IPS-18c (cell line): ENCODE data around the gene TBCD.
"Not testable (repeated sequence)": the region's sequence is repeated elsewhere in the genome, so short reads cannot be mapped to it uniquely, and the experiment has no call there.

Source experiments
- H3K4me3 ChIP-seq: 2 replicates; pipeline ENCODE4 v1.7.0; 2013; ENCODE audit warnings: low read depth, mild to moderate bottlenecking, low read length, moderate library complexity; ENCODE audit not compliant: insufficient read depth
- H3K9me3 ChIP-seq: one replicate; pipeline ENCODE4 v1.6.1; 2013; ENCODE audit warnings: mild to moderate bottlenecking, low read length, moderate library complexity; ENCODE audit not compliant: control insufficient read depth, insufficient read depth

TBCD gene

DNA sequence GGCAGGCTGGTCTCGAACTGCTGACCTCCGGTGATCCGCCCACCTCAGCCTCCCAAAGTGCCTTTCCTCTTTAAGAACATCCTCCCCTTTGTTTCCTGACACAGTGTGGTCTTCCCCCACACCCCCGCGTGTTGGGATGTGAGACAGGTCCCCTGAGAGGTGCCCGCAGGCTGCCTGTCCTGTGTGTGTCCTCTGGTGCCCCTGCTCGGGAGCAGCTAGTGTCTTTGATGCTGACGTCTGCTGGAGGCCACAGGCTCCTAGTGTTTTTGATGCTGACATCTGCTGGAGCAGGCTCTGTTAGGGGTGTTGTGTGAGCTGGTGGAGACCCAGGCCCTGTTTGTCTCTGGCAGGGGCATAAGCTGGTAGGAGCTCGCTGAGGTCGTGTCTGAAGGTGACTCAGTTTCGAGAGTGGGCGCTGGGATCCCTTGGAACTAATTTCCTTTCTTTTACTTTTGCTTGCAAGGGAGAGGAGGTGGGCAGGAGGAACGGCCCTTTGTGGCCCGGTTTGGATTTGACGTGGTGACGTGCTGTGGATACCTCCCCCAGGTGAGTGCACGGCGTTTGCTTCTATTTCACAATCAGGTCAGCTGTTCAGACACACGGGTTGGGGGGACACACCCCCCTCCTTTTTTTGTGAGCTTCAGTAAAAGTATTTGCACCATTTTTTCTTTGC lies 29.4 kb upstream of the TBCD start:
- H3K9me3 ChIP-seq, result no peaks in the 10 kb centered on the region
- H3K4me3 ChIP-seq, result no peak overlapping the region

DNA sequence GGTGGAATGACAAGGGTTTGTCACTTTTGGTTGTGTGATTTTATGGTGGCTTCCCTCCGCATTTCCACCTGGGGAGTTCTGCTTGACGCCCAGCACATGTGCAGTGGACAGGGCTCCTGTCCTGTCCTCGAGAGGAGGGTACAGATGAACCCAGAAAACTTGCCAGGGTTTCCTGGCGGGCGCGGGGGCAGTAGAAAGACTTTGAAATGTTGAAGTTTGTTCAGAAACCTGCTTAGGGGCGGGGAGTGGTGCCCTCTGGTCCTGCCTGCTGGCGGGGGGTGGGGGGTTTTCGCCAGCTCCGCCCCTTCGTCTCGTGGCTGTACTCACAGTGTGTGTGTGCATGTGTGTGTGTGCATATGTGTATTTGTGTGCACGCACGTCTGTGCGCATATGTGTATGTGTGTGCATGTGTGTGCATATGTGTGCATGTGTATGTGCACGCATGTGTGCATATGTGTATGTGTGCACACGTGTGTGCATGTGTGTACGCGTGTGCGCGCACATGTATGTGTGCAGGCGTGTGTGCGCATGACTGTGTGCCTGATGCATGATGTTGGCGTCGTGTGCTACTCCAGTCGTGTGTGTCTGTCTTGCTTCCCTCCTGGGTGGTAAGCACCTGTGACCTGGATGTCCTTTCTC lies 28.6 kb upstream of the TBCD start:
- Histone ChIP-seq H3K9me3 (peaks cover 2% of the 10 kb centered on the region), H3K4me3 (no peak overlapping the region)

DNA sequence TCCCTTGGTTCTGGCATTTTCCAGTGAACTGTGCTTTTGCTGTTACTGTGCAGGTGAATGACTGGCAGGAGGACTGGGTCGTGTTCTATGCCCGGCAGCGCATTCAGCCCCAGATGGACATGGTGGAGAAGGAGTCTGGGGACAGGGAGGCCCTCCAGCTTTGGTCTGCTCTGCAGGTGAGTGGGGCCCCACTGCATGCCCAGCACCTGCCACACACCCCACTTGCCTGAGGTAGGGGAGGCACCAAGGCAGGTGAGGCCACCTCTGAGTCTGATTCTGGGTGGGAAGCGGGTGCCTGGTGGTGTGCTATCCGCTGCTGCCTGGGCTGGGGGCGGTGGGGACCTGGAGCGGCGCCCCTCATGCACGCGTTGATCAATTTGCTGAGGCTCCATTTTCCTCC lies 25.4 kb upstream of the TBCD start:
- Histone ChIP-seq H3K4me3 (no peak overlapping the region), H3K9me3 (peaks cover 2% of the 10 kb centered on the region)

DNA sequence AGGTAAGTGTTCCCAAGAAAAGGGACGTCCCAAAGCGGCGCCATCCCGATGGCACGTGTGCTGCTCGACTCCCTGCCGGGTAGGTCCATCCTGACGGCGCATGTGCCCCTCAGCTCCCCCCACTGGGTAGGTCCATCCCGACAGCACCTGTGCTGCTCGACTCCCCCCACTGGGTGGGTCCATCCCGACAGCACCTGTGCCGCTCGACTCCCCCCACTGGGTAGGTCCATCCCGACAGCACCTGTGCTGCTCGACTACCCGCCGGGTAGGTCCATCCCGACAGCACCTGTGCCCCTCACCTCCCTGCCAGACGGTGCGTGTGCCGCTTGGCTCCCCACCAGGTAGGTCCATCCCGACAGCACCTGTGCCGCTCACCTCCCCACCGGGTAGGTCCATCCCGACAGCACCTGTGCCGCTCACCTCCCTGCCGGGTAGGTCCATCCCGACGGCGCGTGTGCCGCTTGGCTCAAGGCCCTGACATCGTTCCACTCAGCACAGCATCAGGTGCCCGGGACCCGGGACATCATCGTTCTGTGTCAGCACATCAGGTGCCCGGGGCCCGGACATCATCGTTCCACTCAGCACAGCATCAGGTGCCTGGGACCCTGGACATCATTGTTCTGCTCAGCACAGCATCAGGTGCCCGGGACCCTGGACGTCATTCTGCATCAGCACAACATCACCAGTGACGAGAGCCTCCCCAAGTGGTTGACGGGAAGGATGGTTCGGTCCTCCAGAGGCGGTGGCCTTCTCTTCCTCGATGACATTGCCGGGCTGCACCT lies 22.2 kb upstream of the TBCD start:
- Histone ChIP-seq H3K4me3 (no peak overlapping the region), H3K9me3 (peaks cover 2% of the 10 kb centered on the region)

DNA sequence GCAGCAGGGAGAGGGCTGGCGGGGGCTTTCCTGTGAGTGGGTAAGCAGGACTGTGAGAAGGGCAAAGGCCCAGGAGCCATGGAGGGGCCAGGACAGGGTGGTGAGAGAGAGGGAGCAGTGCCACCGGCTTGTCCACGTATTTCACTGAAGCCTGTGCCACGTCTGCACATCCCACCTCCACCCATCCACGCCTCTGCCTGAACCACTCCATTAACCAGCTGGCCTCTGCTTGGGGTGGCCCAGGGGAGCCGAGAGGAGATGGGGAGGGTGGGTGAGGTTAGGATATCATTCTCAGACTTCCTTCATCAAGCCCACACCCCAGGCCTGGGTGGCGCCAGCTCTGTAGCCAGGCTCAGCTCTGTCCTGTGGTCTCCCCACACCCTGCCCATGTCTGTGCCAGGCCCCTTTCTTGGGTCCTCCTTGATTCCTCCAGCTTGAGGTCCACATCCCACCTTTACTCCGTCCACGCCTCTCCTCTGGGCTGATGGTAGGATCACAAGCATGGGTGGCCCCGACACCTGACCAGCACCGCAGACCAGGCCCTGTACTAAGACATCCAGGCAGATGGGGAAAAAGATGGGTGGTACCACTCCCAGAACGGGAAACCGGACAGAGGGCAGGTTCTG lies 19.6 kb upstream of the TBCD start:
- H3K9me3 ChIP-seq, result peaks cover 2% of the 10 kb centered on the region
- H3K4me3 ChIP-seq, result no peak overlapping the region

DNA sequence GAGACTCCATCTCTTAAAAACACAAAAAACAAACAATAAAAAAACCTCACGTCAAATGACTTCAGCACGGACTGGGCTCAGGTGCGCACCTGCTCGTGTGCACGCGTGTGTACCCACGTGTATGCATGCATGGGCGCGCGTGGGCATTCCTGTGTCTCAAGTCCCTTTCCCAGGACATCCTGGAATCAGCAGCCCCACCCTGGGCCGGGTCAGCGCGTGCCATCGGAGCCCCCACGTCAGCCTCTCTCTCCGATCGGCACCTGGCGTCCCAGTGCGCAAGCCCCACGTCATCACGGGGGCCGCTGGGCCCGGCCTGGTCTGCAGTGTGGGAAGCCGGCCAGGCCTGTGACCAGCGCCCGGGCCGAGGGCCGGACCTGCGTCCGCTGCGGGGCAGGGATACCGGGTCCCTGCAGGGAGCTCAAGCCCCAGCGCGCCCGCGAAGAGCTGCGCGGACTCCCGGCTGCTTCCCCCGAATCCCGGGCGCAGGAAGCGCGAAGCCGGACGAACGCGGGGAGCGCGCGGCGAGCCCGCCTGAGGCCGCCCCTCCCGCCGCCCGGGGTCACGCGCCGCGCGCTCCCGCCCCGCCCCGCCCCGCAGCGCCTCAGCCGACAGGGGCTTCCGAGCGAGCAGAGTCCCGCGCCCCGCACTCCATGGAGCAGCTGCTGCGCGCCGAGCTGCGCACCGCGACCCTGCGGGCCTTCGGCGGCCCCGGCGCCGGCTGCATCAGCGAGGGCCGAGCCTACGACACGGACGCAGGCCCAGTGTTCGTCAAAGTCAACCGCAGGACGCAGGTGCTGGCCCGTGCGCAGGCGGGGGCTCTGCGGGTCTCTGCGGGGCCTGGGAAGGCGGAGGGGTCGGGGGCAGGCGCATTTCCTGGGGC lies 16.6 kb upstream of the TBCD start, which contains the start of gene FN3K:
Gene FN3K (plus strand): TSS at position 629 of the 880 bp plus-strand sequence. CDS start 22 bp downstream, at position 651.
- H3K4me3 ChIP-seq, result peak within 1 kb of the TSS; percentile 67
- no peaks in the 10 kb centered on the region for H3K9me3 ChIP-seq

DNA sequence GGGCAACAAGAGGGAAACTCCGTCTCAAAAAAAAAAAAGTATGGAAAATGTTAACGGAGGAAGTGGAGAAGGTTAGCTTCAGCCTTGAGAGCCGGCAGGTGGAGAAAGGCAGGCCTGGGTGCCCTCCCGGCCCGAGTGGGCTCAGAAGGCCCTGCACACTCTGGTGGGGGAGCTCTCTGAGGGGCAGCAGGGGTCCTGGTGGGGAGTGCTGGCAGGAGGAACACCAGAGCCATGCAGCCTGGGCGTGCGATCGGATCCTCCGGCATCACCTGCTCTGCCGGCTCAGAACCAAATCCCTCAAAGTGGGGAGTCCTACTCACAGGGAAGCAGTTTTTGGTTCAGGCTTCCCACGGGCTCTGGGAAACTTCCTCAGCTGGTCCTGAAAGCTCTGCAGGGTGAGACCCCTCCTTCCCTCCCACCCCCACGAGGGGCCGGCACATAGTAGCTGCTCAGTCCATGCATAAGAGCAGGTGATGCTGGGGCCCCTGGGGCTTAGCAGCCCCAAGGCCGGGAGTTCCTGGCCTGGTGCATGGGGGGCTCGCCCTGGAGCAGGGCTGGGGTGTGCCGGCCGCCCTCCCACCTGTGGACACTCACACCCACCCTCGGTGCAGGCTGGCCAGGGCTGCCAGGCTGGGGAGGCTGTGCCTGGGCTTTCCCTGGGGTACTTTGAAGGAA lies 15.2 kb upstream of the TBCD start:
- Histone ChIP-seq H3K4me3 (peak overlapping the region; percentile 24; the same call in 1 of the 2 replicates), H3K9me3 (peaks cover 5% of the 10 kb centered on the region)

DNA sequence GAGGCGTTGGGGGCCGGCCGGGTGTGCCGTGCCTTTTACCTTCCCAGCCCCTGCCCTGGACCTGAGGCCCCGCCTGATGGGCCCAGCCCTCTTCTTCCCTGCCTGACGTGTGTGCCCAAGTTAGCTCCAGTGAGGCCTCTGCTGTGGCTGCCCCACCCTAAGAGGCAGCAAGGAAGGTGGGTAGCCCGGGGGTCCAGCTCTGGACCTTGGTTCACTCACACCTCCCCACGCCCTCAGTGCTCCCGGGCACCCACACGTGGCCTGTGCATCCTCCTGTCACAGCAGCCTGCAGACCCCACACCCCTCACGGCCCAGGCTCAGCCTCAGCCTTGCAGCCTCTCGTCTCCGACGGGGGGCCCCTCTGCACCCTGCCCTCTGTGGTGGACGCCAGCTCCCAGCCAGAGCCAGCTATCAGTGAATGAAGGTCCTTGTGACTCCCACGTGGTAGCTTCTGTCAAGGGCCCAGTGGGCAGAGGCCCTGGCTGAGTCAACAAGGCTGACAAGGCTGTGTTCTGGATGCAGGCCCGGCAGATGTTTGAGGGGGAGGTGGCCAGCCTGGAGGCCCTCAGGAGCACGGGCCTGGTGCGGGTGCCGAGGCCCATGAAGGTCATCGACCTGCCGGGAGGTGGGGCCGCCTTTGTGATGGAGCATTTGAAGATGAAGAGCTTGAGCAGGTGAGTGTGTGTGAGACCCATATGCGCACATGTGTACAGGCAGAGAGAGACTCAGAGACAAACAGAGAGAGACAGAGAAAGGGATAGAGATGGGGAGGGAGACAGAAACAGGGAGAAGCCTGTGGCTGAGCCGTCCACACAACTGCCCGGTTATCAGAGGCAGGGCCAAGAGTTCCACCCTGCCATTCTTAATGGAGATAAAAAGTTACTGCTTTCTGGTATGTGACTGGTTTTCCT lies 13.6 kb upstream of the TBCD start:
- Histone ChIP-seq H3K4me3 (no peak overlapping the region), H3K9me3 (peaks cover 5% of the 10 kb centered on the region)

DNA sequence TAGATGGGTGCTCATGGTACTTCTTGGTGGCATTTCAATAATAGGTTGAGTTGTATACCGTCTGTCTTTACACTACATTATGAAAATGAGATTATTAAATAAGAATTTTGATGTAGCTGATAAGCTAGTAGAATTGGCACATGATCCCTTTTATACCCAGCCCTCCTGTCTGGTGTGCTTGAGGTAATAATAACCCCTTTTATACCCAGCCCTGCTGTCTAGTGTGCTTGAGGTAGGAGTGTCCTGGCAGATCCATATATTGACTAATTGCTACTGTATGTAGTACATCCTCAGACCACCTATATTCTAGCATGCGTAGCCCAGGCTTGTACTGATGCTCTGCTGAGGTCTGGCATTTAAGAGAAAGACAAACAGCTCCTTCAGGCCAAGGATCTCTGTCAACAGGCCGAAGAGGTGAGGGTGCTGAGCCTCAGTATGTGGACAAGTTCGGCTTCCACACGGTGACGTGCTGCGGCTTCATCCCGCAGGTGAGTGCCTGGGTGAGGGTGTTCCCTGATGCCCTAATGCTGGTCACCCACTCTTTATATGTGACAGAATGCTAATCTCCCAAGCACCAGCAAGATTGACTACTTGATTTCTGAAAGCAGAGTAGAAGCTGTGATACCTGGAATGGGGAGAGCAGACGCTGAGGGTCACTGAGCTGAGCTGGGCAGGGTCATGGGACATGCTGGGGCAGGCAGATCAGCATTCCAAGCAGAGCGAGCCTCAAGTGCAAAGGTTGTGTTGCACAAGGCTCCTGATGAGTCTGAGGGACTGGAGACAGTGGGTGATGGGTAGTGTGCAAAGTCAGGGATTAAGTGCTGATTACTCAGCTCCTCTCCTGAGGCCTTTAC lies 10.7 kb upstream of the TBCD start:
- Histone ChIP-seq H3K9me3 (peaks cover 5% of the 10 kb centered on the region), H3K4me3 (no peak overlapping the region)

DNA sequence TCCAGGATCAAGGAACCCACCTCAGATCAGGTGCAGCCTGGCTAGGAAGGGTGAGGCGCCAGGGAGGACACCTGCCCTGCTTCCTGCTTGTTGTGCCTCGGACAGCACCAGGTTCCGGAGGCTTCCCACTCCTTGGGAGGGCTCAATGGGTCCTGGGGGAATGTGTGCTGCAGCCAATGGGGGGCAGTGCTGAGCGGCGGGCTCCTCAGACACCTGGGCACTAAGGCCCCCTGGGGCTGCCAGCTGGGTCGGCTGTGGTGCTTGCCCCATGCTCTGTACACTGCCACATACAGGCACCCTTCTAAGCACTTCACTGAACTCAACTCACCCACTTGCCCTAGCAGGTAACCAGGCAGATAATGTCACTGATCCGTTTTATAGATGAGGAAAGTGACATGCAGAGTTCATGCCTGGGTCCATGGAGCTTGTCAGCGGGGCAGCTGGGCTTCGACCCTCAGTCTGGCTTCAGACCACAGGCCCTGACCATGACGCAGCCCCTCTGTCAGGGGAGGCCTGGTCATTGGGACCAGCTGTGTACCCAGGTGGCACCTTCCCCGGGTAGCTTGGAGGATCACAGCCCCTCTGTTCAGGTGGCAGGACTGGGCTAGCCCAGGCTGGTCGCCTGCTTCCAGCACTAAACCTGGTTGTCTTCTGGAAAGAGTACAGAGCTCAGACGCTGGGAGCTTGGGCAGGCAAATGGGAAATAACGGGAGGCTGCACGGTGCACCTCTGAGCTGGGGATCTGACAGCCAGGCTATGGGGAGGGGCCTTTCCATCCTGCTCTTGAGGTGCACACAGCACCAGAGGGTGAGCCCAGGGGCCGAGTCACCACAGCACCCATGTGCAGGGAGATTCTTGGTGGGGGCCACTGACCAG lies 8.3 kb upstream of the TBCD start:
- H3K9me3 ChIP-seq, result peaks cover 11% of the 10 kb centered on the region
- no peak overlapping the region for H3K4me3 ChIP-seq

DNA sequence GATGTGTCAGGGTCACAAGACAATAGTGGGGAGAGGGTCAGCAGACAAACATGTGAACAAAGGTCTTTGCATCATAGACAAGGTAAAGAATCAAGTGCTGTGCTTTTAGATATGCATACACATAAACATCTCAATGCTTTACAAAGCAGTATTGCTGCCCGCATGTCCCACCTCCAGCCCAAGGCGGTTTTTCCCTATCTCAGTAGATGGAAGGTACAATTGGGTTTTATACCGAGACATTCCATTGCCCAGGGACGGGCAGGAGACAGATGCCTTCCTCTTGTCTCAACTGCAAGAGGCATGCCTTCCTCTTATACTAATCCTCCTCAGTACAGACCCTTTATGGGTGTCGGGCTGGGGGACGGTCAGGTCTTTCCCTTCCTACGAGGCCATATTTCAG lies 7.1 kb upstream of the TBCD start:
- H3K9me3 ChIP-seq, result peaks cover 11% of the 10 kb centered on the region
- H3K4me3 ChIP-seq, result not testable (repeated sequence)

DNA sequence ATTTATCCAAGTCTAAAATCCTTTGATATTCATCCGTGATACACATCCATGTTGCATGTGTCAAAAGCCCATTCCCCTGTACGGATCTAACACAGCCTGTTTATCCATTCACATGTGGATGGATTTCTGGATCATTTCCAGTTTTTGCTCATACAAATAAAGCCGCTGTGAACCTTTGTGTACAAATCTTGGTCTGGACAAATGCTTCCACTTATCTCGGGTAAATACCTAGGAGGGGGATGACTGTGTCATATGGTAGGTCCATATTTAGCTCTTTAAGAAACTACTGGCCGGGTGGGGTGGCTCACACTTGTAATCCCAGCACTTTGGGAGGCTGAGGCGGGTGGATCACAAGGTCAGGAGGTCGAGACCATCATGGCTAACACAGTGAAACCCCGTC lies 6.3 kb upstream of the TBCD start:
- Histone ChIP-seq H3K4me3 (no peak overlapping the region), H3K9me3 (peaks cover 11% of the 10 kb centered on the region)

DNA sequence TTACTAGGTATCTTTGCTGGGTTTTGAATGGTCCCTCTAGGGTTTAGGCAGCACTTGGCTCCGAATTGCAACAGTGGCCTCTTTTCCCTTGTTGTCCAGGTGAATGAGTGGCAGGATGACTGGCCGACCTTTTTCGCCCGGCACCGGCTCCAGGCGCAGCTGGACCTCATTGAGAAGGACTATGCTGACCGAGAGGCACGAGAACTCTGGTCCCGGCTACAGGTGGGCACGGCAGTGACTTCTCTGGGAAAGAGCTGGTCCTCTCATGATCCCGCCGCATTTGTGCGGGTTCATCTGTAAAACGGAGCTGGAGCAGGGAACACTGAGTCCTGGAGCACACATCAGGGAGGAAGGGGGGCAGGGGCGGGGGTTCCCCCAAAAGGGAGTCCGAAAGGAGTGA lies 3.1 kb upstream of the TBCD start:
- Histone ChIP-seq H3K4me3 (no peak overlapping the region), H3K9me3 (peaks cover 6% of the 10 kb centered on the region)
